HCT116 (cell line): ENCODE data around the gene TOP1. TPM values are rescaled to one million over a fixed set of nuclear protein-coding genes. Genes with fewer than 3 reads are reported as not detected.

Experiments used
- ATAC-seq: fragments of 200-7000 bp; cut with Tn5 transposase; 2 replicates; pipeline ENCODE4 v1.9.1; 2020; ENCODE audit warnings: mild to moderate bottlenecking, moderate library complexity
- BruUV-seq: library from RNA; stranded (reverse); fragments of 400-500 nt; replicated peaks from 2 replicates; lab custom pipeline; 2021; lab: Mats Ljungman, UMichigan
- CTCF ChIA-PET: fragments of 300-600 bp; sonication (Branson Sonifier 250); formaldehyde crosslinking; loops from one replicate; lab custom pipeline; 2021; ENCODE audit warnings: antibody characterized with exemption; lab: Charles Lee
- POLR2A ChIA-PET: fragments of 300-600, 350-600 bp; sonication (Branson Sonifier 250); formaldehyde crosslinking; loops from one replicate; lab custom pipeline; 2021; ENCODE audit warnings: antibody characterized with exemption; lab: Charles Lee
- RAD21 ChIA-PET, 2 experiments: fragments of 300-600 bp; sonication (Branson Sonifier 250); formaldehyde crosslinking; loops; one replicate each; lab custom pipeline; 2023; ENCODE audit warnings: low total read pairs in 2 of 2; ENCODE audit not compliant: uncharacterized antibody in 2 of 2, unreplicated experiment in 2 of 2, low non-redundant PET in 1 of 2; lab: Charles Lee
- DNase-seq: peaks from one replicate; pipeline ENCODE4 v3.0.0-alpha.2; 2010; ENCODE audit warnings: low read depth, low spot score
- H2AFZ ChIP-seq: fragments of 200-600 bp; shearing (Covaris generic), sonication (generic); 2 replicates; pipeline ENCODE4 v1.6.1; 2017; ENCODE audit warnings: low read depth, mixed run types, mixed read lengths, antibody characterized with exemption, low read length; ENCODE audit not compliant: poor library complexity, severe bottlenecking
- H3K27ac ChIP-seq: 2 replicates; pipeline ENCODE4 v1.5.1; 2012; ENCODE audit warnings: low read depth, low read length
- H3K27me3 ChIP-seq: fragments of 200-600 bp; sonication (generic); 2 replicates; pipeline ENCODE4 v1.6.1; 2016; ENCODE audit warnings: mixed run types, low read length, mixed read lengths; ENCODE audit not compliant: insufficient read depth
- H3K36me3 ChIP-seq, 2 experiments: fragments of 200-500 bp in 1 of 2; fragments of 200-600 bp in 1 of 2; sonication (Bioruptor generic) in 1 of 2; sonication (generic) in 1 of 2; 2 replicates each; pipeline versions ENCODE4 v1.5.1 to v1.6.1; 2014 to 2016; ENCODE audit warnings: low read length in 2 of 2, inconsistent platforms in 1 of 2, mixed read lengths in 1 of 2, mixed run types in 1 of 2; ENCODE audit not compliant: insufficient read depth in 2 of 2, control insufficient read depth in 1 of 2
- H3K4me1 ChIP-seq, 2 experiments: fragments of 200-600 bp in 1 of 2; sonication (generic) in 1 of 2; 2 replicates each; pipeline versions ENCODE4 v1.5.1 to v1.6.1; 2012 to 2017; ENCODE audit warnings: low read length in 2 of 2, inconsistent platforms in 1 of 2, mild to moderate bottlenecking in 1 of 2, mixed read lengths in 1 of 2, mixed run types in 1 of 2, moderate library complexity in 1 of 2; ENCODE audit not compliant: insufficient read depth in 2 of 2, control insufficient read depth in 1 of 2
- H3K4me2 ChIP-seq: fragments of 200-600 bp; sonication (generic); 2 replicates; pipeline ENCODE4 v1.6.1; 2017; ENCODE audit warnings: mixed run types, low read length, mixed read lengths
- H3K4me3 ChIP-seq, 2 experiments: fragments of 200-600 bp in 1 of 2; sonication (generic) in 1 of 2; replicated peaks in 1 of 2; 2 replicates each; pipeline ENCODE4 v1.5.1; 2011 to 2016; ENCODE audit warnings: low read length in 2 of 2, control low read depth in 1 of 2, low read depth in 1 of 2, mild to moderate bottlenecking in 1 of 2, mixed read lengths in 1 of 2, mixed run types in 1 of 2
- H3K79me2 ChIP-seq: fragments of 200-600 bp; sonication (generic); 2 replicates; pipeline ENCODE4 v1.6.1; 2017; ENCODE audit warnings: mild to moderate bottlenecking, mixed run types, low read length, moderate library complexity, mixed read lengths; ENCODE audit not compliant: insufficient read depth
- H3K9ac ChIP-seq: fragments of 200-600 bp; sonication (generic); 2 replicates; pipeline ENCODE4 v1.6.1; 2016; ENCODE audit warnings: low read length, mixed read lengths
- H3K9me2 ChIP-seq: fragments of 200-600 bp; sonication (generic), shearing (Covaris generic); 2 replicates; pipeline ENCODE4 v1.6.1; 2017; ENCODE audit warnings: mixed run types, mild to moderate bottlenecking, moderate library complexity; ENCODE audit not compliant: insufficient read depth
- H3K9me3 ChIP-seq, 2 experiments: fragments of 200-500 bp in 1 of 2; fragments of 200-600 bp in 1 of 2; sonication (Bioruptor generic) in 1 of 2; sonication (generic) in 1 of 2; 2 replicates each; pipeline ENCODE4 v1.6.1; 2014 to 2017; ENCODE audit warnings: low read length in 2 of 2, mixed read lengths in 2 of 2, inconsistent platforms in 1 of 2, low read depth in 1 of 2, mild to moderate bottlenecking in 1 of 2, mixed run types in 1 of 2, moderate library complexity in 1 of 2; ENCODE audit not compliant: control insufficient read depth in 1 of 2, insufficient read depth in 1 of 2
- H4K20me1 ChIP-seq: fragments of 200-600 bp; sonication (generic), shearing (Covaris generic); 2 replicates; pipeline ENCODE4 v1.6.1; 2017; ENCODE audit warnings: mixed run types, mild to moderate bottlenecking, moderate library complexity; ENCODE audit not compliant: insufficient read depth
- EGR1 ChIP-seq: IDR thresholded peaks from 2 replicates; pipeline ENCODE4 v1.6.1; 2012; ENCODE audit warnings: low read depth
- FOSL1 ChIP-seq: IDR thresholded peaks from 2 replicates; pipeline ENCODE4 v1.6.1; 2012; ENCODE audit warnings: low read depth
- JUND ChIP-seq: IDR thresholded peaks from 2 replicates; pipeline ENCODE4 v1.6.1; 2012
- POLR2A ChIP-seq: IDR thresholded peaks from 2 replicates; pipeline ENCODE4 v1.7.0; 2011; ENCODE audit warnings: borderline replicate concordance; ENCODE audit not compliant: insufficient read depth, insufficient read length; ENCODE audit errors: extremely low read depth
- POLR2AphosphoS5 ChIP-seq: IDR thresholded peaks from 2 replicates; pipeline ENCODE4 v1.6.1; 2011; ENCODE audit warnings: mild to moderate bottlenecking, low read depth, low read length, moderate library complexity
- SP1 ChIP-seq: IDR thresholded peaks from 2 replicates; pipeline ENCODE4 v1.6.1; 2012; ENCODE audit warnings: low read depth
- YY1 ChIP-seq: IDR thresholded peaks from 2 replicates; pipeline ENCODE4 v1.6.1; 2011; ENCODE audit warnings: low read length, low read depth, moderate library complexity, mild to moderate bottlenecking; ENCODE audit not compliant: insufficient replicate concordance; ENCODE audit errors: extremely low read depth
- ZFX ChIP-seq: fragments of 450-650 bp; IDR thresholded peaks from 2 replicates; pipeline ENCODE4 v1.6.1; 2017
- intact Hi-C: fragments of 100-400 bp; cut with micrococcal nuclease; formaldehyde crosslinking; loops from 2 replicates; pipeline ENCODE4 v1.10.0; 2022
- total RNA-seq: library from RNA; stranded (reverse); gene quantifications from one replicate; pipeline ENCODE4 v1.2.1, GENCODE V29; 2021; ENCODE audit not compliant: unreplicated experiment
- TF ChIP-seq, protein P1 (sequence below): IDR thresholded peaks from 2 replicates; pipeline ENCODE4 v1.6.1; 2012

TOP1 gene
- total RNA-seq, 1 experiment from 2014 or later, result 190 TPM

DNA sequence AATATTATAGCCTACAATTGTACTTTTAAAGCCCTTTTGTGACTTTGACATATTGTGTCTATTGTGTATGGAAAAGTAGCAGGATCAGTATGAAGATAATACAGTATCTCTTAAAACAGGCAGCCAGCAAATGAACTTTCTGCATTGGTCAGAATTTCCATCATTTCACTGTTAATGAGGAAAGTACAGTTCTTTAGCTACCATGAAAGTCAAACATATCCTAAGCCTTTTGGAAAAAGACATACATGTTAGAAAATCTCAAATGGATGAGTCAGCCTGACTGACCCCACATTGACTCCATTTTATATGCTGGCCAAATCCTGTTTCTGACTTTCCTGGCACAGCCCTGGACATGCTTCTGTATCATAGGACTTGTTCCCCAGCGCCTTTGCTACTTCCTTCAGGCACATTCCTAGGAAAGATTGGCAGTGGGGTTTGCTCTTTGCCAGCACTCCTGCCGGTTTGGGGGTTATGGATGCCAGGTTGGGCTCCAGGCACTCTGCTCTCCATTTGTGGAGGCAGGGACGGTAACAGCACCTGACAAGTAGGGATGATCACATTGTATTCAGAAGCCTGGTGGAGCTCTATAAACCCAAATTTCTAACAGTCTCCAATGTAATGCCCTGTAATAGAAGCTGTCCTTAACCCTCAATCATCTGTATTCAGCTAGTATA is 43.7 kb downstream of the TOP1 start:
- peaks cover 20 to 55% of the 10 kb centered on the region in 2 experiments for H3K4me1 ChIP-seq
- no peaks in the 10 kb centered on the region for H3K9me2 ChIP-seq
- ATAC-seq, result peak; percentile 63
- POLR2A ChIA-PET, result interaction anchor here (1.3 kb wide), 1 partner anchor 42 kb away, joined by 3 read pairs; no protein-coding TSS in a partner anchor
- no peak overlapping the region for H3K9ac ChIP-seq
- H3K27ac ChIP-seq, result peak overlapping the region; percentile 14; the same call in 1 of the 2 replicates
- CTCF ChIA-PET, result interaction anchor here (1.0 kb wide), 1 partner anchor 82 kb away, joined by 3 read pairs; no protein-coding TSS in a partner anchor
- no peak overlapping the region for H2AFZ ChIP-seq
- intact Hi-C loops, result no loop called here
- H3K4me3 ChIP-seq, result peak overlapping the region in 1 of 2 experiments; percentile 9; a peak in 1 of 4 replicates
- TF ChIP-seq, protein P1, sequence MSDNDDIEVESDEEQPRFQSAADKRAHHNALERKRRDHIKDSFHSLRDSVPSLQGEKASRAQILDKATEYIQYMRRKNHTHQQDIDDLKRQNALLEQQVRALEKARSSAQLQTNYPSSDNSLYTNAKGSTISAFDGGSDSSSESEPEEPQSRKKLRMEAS, result no peak
- no peak for TF ChIP-seq POLR2A
- no peak for TF ChIP-seq EGR1
- TF ChIP-seq POLR2AphosphoS5, result no peak
- TF ChIP-seq FOSL1, result 0 out of 2 replicates have a peak, but pooled peaks have one; percentile 25
- TF ChIP-seq SP1, result peak; percentile 7; the same call in 1 of the 2 replicates
- no peak for TF ChIP-seq YY1
- TF ChIP-seq ZFX, result no peak
- TF ChIP-seq JUND, result peak; percentile 17; the same call in 1 of the 2 replicates
- TF ChIP-seq, all 23 proteins: peak for 3
- Histone ChIP-seq H3K4me2 (peak overlapping the region; percentile 42), H3K9me3 (no peaks in the 10 kb centered on the region), H4K20me1 (peaks cover 19% of the 10 kb centered on the region; the same call in 1 of the 2 replicates), H3K79me2 (peaks cover 100% of the 10 kb centered on the region), H3K27me3 (no peaks in the 10 kb centered on the region), H3K36me3 (peaks cover 10 to 30% of the 10 kb centered on the region in 2 experiments; a peak in 2 of 4 replicates)
- RAD21 ChIA-PET, result interaction anchor here in 1 of 2 experiments (0.9 kb wide), 1 partner anchor 82 kb away, joined by 3 read pairs; no protein-coding TSS in a partner anchor
- BruUV-seq, result no TSS peak
- no peak for DNase-seq
